ENCODE measurements around the gene EVC2.
"Not testable (repeated sequence)": the region's sequence is repeated elsewhere in the genome, so short reads cannot be mapped to it uniquely, and the experiment has no call there.

Gene EVC2

GRCh38 chr4:5746250-5746649, 37.9 kb upstream of the EVC2 start:
- no peak for DNase-seq

- no peak for DNase-seq
These were observed 34.6 kb upstream of the EVC2 start for GRCh38 chr4:5742968-5743367.

DNA sequence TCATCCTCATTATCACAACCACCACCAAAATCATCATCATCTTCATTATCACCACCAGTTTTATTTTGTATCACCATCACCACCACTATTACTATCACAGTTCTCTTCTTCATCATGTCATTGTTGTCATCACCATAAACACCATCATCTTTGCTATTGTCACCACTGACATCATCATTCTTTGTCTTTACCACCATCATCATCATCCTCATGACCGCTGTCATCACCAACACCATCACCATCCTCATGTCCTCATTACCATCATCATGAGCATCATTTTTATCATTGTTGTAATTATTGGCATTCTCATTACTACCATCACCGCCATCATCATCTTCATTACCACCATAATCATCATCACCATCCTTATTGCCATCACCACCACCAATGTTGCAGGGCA, 34.0 kb upstream of the EVC2 start:
- DNase-seq: no peak

DNA sequence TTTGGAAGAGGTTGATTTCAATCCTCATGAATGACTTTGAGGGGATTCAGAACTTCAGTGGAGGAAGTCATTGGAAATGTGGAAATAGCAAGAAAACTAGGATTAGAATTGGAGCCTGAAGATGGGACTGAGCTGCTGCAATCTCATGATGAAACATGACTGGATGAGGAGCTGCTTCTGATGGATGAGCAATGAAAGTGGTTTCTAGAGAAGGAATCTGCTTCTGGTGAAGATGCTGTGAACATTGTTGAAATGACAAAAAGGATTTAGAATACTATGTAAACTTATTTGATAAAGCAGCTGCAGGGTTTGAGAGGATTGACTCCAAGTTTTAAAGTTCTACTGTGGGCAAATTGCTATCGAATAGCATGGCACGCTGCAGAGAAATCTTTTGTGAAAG, 29.7 kb upstream of the EVC2 start:
- DNase-seq: no peak

DNA sequence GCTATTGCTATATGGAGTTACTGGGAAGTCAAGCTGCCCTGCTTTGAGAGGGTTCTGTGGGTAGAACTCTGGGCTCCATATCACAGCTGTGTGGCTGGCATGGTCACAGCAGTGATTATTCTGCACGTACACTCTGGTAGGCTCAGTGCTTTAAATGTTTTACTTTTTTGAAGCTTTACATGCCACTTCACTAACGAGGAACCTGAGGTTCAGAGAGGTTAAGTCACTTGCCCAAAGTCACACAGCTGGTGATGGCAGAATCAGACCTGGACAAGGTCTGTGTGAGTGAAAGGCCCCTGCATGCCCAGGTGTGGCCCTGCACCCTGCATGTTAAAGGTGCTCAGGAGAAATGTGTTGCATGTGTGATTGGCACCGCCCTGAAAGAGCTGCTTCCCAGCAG, 27.1 kb upstream of the EVC2 start:
- no peak for DNase-seq

DNA sequence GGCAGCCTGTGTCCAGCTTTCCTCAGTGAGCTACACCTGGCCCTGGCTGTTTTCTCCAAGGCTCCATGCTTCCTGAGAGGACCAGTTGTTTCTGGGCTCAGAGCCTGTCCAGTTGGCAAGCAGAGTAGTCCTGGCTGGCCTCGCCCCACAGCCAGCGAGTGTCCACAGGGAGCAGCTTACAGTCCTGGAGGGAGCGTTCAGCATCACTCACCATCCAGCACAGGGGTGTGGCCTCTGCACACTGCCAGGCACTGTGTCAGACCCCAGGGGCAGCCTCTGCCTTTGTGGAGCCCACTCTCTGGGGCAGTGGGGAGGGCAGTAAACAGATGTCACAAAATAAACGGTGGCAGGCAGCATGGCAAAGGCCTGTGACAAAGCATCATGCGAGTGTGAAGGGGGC, 26.5 kb upstream of the EVC2 start:
- no peak for DNase-seq

- no peak for DNase-seq
These were observed 23.8 kb upstream of the EVC2 start for GRCh38 chr4:5732158-5732557.

GRCh38 chr4:5730993-5731990, 22.9 kb upstream of the EVC2 start:
- DNase-seq: no peak

DNA sequence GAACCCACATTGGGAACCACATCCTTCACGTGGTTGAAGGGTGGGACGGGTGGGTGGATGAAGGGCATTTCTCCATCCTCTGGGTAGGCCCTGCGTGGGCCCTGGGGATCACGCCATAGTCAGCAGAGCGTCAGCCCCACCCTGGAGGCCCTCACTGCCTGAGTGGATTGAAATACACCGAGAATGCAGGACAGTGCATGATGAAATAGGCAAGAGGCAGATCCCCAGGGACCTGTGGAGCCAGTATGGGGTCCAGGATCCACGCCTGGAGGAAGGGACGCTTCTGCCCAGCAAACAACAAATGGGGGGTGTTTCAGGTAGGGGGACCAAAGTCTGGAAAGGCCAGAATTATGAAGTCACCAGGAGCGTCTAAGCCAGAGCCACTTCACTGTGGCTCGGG, 22.1 kb upstream of the EVC2 start:
- no peak for DNase-seq

DNA sequence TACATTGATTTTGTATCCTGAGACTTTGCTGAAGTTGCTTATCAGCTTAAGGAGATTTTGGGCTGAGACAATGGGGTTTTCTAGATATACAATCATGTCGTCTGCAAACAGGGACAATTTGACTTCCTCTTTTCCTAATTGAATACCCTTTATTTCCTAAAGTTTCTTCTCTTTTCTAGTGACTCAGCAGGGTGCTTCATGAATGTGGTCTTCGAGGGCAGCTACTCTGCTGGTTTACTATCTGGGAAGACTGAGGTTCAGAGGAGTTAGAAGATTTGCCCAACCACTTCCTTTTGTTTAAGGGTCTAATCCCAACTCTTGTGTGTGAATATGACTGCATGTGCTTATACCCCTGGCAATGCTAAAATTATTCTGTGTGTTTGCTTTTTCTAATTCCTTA, 20.1 kb upstream of the EVC2 start:
- not testable (repeated sequence) for DNase-seq

DNA sequence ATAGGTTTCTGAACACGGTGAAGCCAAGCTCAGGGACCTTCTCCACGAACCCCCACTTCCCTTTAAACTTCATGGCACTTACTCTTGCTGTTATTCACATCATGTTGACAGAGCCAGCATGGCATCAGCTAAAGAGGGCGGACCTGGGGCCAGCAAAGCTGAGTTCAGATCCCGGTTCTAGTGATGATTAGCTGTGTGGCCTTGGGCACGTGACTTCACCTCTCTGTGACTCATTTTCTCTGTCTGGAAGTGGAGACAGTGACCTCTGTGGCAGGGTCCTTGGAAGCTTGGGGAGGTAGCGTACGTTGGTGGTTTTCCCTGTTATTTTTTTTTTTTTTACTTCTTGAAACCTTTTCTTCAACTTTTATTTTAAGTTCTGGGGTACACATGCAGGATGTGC, 16.0 kb upstream of the EVC2 start:
- DNase-seq: no peak

DNA sequence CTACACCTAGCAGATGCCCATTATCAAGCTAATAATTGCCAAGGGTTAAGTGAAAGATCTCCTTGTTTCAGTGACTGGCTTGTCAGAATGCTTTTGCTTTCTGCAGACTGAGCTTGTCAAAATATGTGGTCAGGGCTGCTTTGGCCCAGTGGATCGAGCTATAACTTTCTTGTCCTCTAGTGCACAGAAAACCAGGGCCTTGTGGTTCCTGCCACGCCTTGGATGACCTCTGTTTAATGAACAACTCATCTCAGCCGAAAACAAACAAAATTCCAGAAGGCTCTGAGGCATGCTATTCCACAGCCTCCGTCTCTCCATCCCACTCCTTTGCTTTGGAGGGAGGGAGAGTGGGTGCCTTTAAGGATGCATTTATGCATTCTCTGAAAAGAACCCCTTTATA, 14.0 kb upstream of the EVC2 start:
- no peak for DNase-seq

DNA sequence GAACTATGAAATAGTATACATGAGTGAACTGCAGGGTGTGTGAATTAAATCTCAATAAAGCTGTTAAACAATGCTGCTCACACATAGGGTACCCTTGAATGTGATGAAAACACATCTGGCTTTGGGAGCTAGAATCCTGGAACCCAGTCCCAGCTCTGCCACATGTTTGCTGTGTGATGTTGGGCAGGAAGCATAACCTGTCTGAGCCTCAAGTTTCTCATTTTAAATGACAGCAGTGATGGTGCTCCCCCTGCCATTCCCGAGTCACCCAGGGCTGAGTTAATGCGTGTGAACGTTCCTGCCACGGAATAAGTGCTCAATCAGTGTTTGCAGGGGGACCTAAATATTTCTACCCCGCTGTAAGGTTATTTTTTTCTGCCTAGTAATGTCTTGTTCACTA, 13.6 kb upstream of the EVC2 start:
- no peak for DNase-seq

DNA sequence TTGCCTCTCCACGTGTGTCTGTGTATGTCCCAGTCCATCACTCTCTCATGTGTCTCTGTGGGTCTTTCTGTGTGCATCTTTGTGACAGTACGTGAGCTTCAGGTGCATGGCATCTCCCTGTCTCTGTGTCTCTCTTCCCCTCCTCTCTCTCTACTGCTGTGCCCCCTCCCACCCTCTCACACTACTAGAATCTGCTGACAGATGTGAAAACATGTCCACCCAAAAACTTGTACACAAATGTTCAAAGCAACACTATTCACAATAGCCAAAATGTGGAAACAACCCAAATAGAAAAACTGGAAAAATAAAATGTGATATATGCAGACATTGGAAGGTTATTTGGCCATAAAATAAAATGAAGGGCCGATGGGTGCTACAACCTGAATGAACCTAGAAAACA, 12.6 kb upstream of the EVC2 start:
- no peak for DNase-seq

- no peak for DNase-seq
These were observed 11.9 kb upstream of the EVC2 start for GRCh38 chr4:5720157-5720850.

DNA sequence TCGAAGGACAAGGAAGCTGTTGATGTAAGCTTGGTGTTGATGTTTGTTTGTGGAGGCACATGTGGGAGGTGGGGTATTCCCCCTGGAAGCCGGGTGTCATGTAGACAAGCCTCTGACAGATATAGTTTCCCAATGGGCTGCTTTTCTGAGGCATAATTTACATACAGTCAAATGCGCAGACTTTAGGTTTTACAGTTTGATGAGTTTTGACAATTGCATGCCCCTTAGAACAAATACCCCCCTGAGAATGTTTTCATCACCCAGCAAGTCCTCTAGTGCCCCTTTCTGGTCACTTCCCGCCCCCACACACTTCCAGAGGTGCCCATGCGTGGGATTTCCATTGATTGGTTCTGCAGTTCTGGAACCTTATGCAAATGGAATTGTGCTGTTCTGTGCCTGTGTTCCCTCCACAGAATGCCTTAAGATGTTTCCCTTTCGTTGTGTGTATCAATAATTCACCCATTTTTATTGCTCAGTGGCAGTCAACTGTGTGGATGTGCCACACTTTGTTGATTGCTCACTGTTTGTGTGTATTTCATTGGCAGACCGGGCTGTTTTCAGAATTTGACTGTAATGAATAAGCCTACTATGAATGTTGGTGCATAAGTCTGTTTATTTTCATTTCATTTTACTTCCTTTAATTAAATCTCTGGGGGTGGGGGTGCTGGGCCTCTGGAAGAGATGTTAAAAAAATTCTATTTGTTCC, 11.1 kb upstream of the EVC2 start:
- no peak for DNase-seq

- no peak for DNase-seq
These were observed 10.1 kb upstream of the EVC2 start for GRCh38 chr4:5718411-5718810.

DNA sequence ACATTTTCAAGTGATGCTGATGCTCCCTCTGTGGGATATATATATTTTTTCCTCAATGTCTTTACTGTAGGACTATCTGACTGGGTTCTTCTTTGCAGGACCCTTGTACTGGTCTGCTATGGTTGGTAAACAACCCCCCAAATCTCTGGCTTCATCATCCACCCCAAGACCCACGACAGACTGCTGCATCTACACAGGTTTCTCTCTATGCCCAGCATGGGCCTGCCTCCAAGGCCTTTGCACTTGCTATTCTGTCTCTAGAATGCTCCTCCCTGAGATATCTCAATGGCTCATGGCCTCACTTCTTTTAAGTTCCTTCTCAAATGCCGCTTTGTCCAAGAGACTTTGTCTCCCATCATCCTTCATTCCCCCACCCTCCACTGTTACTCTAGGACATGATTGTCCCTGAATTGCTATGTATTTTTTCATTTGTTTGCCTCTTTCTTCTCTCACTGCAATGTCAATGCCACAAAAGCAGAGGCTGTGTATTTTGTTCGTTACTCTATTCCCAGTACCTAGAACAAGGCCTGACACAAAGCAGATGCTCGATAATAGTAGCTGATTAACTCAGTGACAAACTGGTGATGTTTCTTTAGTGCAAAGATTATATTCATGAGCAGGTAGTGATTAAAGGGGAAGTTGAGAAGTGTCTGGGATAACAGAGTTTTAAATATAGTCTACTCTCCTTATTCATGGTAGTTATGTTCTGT, 9.2 kb upstream of the EVC2 start:
- DNase-seq: no peak

DNA sequence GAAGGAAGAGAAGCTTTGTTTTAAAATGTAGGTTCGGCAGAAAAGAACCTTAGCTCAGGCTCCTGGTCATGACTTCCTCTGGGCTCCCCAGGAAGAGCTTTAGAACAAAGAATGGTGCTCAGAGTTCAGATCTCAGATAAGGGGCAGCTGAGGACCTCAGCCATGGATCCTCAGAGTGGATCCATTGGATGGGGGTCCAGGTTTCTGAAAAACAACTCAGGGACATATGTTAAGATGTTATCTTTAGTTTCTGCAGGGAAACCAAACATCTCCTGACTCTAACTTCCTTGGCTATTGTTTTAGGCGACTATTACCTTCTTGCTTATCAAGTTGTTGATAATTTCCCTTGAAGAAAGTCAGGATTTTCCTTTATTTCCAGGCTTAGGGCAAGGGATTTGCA, 8.0 kb upstream of the EVC2 start:
- no peak for DNase-seq

- no peak for DNase-seq
These were observed 7.0 kb upstream of the EVC2 start for GRCh38 chr4:5715357-5715756.

- DNase-seq: no peak
These were observed 5.5 kb upstream of the EVC2 start for GRCh38 chr4:5713861-5714260.

GRCh38 chr4:5712931-5713330, 4.6 kb upstream of the EVC2 start:
- no peak for DNase-seq

DNA sequence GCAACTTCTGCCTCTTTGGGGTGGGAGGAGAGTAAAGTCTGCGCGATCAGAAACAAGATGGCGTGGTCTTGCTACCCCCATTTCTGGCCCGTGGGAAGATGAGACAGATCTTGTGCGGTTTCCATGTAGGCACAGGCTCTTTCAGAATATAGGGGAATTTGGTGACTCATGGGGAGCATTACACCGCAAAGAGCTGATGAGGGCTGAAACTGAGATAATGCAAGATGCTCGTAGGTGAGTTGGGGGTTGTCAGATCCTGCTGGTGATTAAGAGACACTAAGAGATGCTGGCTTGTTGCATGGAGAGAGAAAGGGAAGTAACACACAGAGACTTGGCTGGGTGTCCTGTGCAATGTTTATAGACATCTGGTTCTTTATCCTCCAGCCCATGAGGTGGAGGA, 4.2 kb upstream of the EVC2 start:
- DNase-seq: no peak

Measured in NCI-H2081 treated with DMSO at 0.1 percent for 48 hours (cell line).